ENCODE results near the gene IMMP2L. TPM values are rescaled to one million over a fixed set of nuclear protein-coding genes. Genes with fewer than 3 reads are reported as not detected.

The IMMP2L gene
- total RNA-seq, 1 donor = 19.9 TPM

DNA sequence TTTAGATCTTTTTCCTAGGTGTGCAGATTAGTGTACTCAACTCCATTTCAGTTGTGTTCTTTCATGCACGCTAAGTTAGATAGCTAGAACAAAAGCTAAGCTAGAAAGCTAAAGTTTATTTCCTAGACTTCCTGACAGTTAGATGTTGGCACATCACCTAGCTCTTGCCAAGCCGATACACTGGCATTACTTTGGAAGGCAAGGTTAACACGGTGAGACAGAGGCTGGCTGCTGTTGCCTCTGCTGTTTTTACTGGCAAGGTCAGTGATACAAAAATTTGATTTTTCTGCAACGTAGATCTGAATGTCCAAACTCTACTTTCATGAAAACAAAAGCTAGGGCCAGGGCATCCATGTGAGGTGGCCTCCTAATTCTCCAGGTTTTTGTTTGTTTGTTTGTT, 203.4 kb downstream of the IMMP2L start:
- Histone ChIP-seq H3K9me3 (ENCODE audit: low read depth, low read length) (no peaks in the 10 kb centered on the region), H3K4me1 (ENCODE audit: insufficient read depth, low read length) (peaks cover 18% of the 10 kb centered on the region), H3K4me2 (ENCODE audit: insufficient read depth, low read length) (no peak overlapping the region), H3K36me3 (ENCODE audit: insufficient read depth, low read length) (no peaks in the 10 kb centered on the region), H3K4me3 (ENCODE audit: insufficient read depth, low read length) (no peak overlapping the region), H4K20me1 (ENCODE audit: insufficient read depth, low read length) (no peaks in the 10 kb centered on the region), H3K27me3 (ENCODE audit: insufficient read depth, low read length) (no peaks in the 10 kb centered on the region), H3K79me2 (ENCODE audit: insufficient read depth, low read length) (no peaks in the 10 kb centered on the region), H2AFZ (ENCODE audit: low read length) (no peak overlapping the region), H3K27ac (ENCODE audit: low read depth, low read length) (no peak overlapping the region)
- no peak for DNase-seq (ENCODE audit: insufficient read length, low spot score, missing footprints)
- TF ChIP-seq, protein P1, sequence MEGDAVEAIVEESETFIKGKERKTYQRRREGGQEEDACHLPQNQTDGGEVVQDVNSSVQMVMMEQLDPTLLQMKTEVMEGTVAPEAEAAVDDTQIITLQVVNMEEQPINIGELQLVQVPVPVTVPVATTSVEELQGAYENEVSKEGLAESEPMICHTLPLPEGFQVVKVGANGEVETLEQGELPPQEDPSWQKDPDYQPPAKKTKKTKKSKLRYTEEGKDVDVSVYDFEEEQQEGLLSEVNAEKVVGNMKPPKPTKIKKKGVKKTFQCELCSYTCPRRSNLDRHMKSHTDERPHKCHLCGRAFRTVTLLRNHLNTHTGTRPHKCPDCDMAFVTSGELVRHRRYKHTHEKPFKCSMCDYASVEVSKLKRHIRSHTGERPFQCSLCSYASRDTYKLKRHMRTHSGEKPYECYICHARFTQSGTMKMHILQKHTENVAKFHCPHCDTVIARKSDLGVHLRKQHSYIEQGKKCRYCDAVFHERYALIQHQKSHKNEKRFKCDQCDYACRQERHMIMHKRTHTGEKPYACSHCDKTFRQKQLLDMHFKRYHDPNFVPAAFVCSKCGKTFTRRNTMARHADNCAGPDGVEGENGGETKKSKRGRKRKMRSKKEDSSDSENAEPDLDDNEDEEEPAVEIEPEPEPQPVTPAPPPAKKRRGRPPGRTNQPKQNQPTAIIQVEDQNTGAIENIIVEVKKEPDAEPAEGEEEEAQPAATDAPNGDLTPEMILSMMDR (IDR thresholded peaks at IDR 0.05; ENCODE audit: extremely low read depth, low read depth, low read length) = no peak

DNA sequence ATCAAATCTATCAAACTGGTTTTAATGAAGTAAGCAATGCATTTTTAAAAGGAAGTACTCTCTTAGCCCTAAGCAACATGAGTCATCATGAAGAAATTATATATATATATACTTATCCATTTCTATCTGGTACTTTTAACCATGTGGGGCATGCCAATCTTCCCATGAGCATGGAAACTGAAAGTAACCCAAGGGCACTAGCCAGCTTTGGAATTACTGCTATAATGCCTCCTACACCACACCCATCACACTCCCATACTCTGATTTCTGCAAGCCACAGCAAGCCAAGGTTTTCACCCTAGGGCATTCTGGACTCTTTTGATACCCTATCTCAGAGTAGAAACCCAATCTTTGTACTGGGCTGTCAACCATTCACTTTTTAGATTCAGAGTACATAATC, 204.6 kb downstream of the IMMP2L start:
- TF ChIP-seq, protein P1 (IDR thresholded peaks at IDR 0.05; ENCODE audit: extremely low read depth, low read depth, low read length) = no peak
- peak overlapping the region; percentile 13 for H3K4me2 ChIP-seq (ENCODE audit: insufficient read depth, low read length)
- DNase-seq (ENCODE audit: insufficient read length, low spot score, missing footprints) = no peak

DNA sequence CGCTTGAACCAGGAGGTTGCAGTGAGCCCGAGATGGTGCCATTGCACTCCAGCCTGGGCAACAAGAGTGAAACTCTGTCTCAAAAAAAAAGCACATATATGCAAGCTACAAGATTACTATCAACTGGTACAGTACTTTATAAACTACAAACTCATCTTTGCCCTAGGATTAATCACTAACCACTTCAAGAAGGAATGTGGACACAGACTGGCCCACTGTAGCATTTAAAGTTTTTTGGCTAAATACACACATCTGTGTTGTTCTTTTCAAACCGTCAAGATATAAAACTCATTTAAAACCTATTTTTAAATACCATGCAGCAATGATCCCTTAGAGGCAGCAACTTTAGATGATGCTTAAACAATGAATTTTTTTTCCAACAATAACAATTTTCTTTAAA, 205.4 kb downstream of the IMMP2L start:
- Histone ChIP-seq H3K4me3 (ENCODE audit: insufficient read depth, low read length) (no peak overlapping the region), H3K79me2 (ENCODE audit: insufficient read depth, low read length) (no peaks in the 10 kb centered on the region), H4K20me1 (ENCODE audit: insufficient read depth, low read length) (no peaks in the 10 kb centered on the region), H3K27ac (ENCODE audit: low read depth, low read length) (no peak overlapping the region), H3K4me2 (ENCODE audit: insufficient read depth, low read length) (no peak overlapping the region), H3K27me3 (ENCODE audit: insufficient read depth, low read length) (no peaks in the 10 kb centered on the region), H3K36me3 (ENCODE audit: insufficient read depth, low read length) (no peaks in the 10 kb centered on the region), H3K9me3 (ENCODE audit: low read depth, low read length) (no peaks in the 10 kb centered on the region), H3K4me1 (ENCODE audit: insufficient read depth, low read length) (peaks cover 10% of the 10 kb centered on the region), H2AFZ (ENCODE audit: low read length) (no peak overlapping the region)
- TF ChIP-seq, protein P1 (IDR thresholded peaks at IDR 0.05; ENCODE audit: extremely low read depth, low read depth, low read length) = no peak
- DNase-seq (ENCODE audit: insufficient read length, low spot score, missing footprints) = no peak

More for the DNA sequence above, 204.6 kb downstream of the IMMP2L start:
- Histone ChIP-seq H3K4me3 (ENCODE audit: insufficient read depth, low read length) (no peak overlapping the region), H3K4me1 (ENCODE audit: insufficient read depth, low read length) (peaks cover 10% of the 10 kb centered on the region), H3K27me3 (ENCODE audit: insufficient read depth, low read length) (no peaks in the 10 kb centered on the region), H4K20me1 (ENCODE audit: insufficient read depth, low read length) (no peaks in the 10 kb centered on the region), H3K27ac (ENCODE audit: low read depth, low read length) (no peak overlapping the region), H2AFZ (ENCODE audit: low read length) (no peak overlapping the region), H3K36me3 (ENCODE audit: insufficient read depth, low read length) (no peaks in the 10 kb centered on the region), H3K79me2 (ENCODE audit: insufficient read depth, low read length) (no peaks in the 10 kb centered on the region), H3K9me3 (ENCODE audit: low read depth, low read length) (no peaks in the 10 kb centered on the region)

DNA sequence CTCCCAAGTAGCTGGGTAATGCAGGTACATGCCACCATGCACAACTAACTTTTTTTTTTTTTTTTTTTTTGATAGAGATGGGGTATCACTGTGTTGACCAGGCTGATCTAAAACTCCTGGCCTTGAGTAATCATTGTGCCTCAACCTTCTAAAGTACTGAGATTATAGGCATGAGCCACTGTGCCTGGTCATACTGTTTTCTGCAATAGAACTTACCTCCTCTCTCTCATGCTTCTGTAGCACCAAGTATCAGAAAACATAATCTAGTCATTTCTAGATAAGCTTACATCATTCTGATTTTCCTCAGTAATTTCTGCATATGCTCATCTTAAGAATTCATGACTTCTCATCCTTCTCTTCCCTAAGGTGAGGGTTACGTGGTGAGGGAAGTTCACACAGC, 210.0 kb downstream of the IMMP2L start:
- TF ChIP-seq, protein P1 (IDR thresholded peaks at IDR 0.05; ENCODE audit: extremely low read depth, low read depth, low read length) = no peak
- Histone ChIP-seq H3K4me3 (ENCODE audit: insufficient read depth, low read length) (no peak overlapping the region), H4K20me1 (ENCODE audit: insufficient read depth, low read length) (no peaks in the 10 kb centered on the region), H3K4me2 (ENCODE audit: insufficient read depth, low read length) (no peak overlapping the region), H3K27me3 (ENCODE audit: insufficient read depth, low read length) (no peaks in the 10 kb centered on the region), H3K36me3 (ENCODE audit: insufficient read depth, low read length) (no peaks in the 10 kb centered on the region), H3K4me1 (ENCODE audit: insufficient read depth, low read length) (peaks cover 5% of the 10 kb centered on the region), H2AFZ (ENCODE audit: low read length) (no peak overlapping the region), H3K79me2 (ENCODE audit: insufficient read depth, low read length) (no peaks in the 10 kb centered on the region), H3K27ac (ENCODE audit: low read depth, low read length) (no peak overlapping the region), H3K9me3 (ENCODE audit: low read depth, low read length) (no peaks in the 10 kb centered on the region)
- DNase-seq (ENCODE audit: insufficient read length, low spot score, missing footprints) = no peak

Data from osteoblast (primary cell).